ENCODE results near the gene OPHN1.

DNA sequence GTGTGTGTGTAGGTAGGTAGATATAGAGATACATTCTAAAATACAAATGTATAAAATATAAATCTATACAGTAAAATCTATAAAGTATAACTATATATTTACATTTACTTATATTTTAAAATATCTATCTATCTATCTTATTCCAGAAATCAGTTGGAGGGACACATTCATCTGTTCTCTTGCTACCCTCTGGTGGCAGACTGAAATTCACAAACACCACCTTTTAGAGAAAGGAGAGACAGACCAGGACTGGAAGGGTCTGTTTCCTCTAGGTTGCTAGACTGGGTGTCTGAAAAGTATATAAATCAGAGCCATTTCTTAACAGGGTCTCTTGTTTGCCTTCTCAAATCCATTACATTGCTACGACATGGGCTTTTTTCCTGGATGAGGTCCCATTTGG is 343.0 kb downstream of the OPHN1 start:
- TF ChIP-seq, protein P1, sequence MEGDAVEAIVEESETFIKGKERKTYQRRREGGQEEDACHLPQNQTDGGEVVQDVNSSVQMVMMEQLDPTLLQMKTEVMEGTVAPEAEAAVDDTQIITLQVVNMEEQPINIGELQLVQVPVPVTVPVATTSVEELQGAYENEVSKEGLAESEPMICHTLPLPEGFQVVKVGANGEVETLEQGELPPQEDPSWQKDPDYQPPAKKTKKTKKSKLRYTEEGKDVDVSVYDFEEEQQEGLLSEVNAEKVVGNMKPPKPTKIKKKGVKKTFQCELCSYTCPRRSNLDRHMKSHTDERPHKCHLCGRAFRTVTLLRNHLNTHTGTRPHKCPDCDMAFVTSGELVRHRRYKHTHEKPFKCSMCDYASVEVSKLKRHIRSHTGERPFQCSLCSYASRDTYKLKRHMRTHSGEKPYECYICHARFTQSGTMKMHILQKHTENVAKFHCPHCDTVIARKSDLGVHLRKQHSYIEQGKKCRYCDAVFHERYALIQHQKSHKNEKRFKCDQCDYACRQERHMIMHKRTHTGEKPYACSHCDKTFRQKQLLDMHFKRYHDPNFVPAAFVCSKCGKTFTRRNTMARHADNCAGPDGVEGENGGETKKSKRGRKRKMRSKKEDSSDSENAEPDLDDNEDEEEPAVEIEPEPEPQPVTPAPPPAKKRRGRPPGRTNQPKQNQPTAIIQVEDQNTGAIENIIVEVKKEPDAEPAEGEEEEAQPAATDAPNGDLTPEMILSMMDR (IDR thresholded peaks at IDR 0.05), result no peak
- TF ChIP-seq POLR2A (IDR thresholded peaks at IDR 0.05; ENCODE audit: low read depth), result no peak
